HG02763 (cell line): ENCODE data around the gene CMBL.

ENCODE experiments used
- ATAC-seq: cut with Tn5 transposase; IDR thresholded peaks from one replicate; pipeline ENCODE4 v1.9.1; 2021; ENCODE audit warnings: mild to moderate bottlenecking, moderate library complexity; ENCODE audit not compliant: unreplicated experiment

The CMBL gene

DNA sequence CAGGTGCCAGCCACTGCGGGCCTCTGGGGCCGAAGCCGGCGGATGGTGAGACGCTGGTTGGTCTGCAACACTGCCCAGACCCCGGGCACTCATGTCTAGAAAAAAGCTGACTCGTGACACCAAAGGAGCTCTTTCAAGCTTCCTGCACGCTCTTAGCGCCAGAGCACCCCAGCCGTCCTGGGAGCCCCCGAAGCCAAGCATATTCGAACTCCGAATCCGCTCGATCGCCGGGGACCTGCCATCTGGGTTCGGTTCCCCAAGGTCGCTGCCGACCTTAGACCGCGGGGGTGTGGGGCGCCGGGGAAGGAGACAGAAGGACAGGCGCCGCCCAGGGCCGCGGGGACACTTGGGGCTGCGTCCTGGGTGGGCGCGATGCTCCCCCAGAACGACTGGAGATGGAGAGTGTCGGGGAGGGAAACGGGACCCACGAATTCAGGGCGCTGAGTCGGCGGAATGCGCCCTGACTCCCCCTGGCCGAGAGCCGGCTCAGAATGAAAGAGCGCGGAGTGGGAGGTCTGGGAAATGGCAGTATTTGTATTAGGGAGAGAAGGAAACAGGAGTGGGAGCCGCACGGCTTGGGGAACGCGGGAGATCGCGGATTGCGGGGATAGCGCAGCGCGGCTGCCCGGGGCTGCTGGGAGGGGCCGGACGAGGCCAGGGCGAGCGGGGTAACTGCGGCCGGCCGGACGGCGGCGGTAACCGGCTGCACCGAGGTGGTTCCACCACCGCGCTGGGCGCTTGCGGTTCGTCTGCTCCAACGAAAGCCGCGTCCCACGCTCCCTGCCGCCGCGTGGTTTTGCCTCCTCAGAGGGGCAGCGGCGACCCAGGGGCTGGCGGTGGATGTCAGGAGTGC is 25.7 kb upstream of the CMBL start:
- no peak for ATAC-seq

DNA sequence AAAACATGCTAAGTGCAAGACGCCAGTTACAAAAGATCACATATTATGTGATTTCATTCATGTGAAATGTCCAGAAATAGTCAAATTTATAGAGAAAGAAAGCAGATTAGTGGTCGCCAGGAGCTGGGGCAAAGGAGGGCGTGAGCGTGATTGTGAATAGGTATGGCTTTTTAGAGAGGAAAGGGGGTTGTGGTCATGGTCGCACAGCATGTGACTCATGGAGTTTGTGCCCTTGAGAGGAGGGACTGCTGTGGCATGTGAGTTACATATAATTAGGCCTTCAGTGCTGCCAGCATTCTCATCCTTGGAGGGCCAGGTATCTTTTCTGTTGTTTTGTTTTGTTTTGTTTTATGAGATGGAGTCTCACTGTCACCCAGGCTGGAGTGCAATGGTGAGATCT is 24.6 kb upstream of the CMBL start:
- no peak for ATAC-seq

GRCh38 chr5:10331341-10331796 is 23.7 kb upstream of the CMBL start:
- no peak for ATAC-seq

DNA sequence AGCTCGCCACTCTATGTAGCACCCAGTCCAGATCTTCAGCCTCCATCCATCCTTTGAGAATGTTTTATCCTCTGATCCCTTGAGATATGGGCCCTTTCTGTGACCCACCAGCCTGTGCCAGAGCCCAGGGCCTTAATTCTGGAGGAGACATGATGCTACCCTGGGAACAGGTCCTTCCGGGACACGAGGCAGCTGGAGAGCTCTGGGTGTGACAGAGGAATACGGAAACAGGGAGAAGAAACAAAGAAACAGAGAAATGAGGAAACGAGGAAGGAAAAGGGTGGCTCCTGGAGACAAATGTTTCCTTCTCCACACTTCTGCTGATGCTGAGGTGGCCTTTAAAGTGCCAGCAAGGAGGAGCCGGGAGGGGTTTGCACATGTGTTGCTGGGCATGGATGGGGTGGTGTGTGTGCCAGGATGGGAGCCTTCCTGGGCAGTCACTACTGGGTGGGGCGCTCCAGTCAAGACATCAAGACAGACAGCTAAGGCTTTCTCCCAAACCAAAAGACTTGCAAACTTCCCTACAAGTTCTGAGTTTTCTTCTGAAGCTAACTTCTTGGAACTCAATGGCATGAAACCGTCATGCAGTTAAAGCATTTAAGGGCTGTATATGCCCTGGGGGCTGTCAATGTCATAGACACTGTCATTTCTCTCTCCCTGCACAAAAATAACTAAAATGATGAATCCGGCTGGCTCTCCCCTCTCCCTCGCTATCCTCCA is 23.0 kb upstream of the CMBL start:
- ATAC-seq, result no peak

DNA sequence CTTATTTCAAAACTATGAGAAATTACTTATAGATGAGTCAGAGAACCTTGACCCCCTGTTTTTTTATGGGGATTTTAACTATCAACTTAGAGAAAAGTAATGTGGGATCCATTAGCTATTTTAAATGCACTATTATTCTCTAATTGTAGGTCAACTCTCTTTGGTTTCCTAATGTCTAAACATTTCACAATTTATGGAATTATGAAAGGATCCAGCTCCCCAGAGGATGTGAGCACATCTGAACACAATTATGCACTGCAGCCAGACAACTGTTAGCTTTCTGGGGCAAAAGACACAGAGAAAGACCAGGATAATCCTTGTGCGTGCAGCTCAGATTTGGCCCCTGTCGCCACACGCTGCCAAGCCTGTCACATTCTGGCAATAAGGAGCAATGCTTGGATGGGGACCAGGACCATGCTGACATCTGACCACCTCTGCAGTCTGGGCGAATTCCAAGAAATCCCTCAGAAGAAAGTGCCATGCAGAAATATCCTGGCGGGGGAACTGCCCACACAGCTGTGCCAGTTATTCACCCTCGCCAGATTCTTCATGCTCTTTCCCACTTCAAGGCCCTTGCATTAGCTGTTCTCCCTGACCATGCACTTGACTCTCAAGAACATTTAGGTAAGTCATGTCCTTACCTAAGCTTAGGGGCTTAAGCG is 22.2 kb upstream of the CMBL start:
- no peak for ATAC-seq

- ATAC-seq, result no peak
Observed at GRCh38 chr5:10329446-10329819, 21.7 kb upstream of the CMBL start.

GRCh38 chr5:10328323-10328722 is 20.6 kb upstream of the CMBL start:
- ATAC-seq, result no peak

GRCh38 chr5:10324518-10325370 is 17.0 kb upstream of the CMBL start:
- no peak for ATAC-seq

GRCh38 chr5:10323588-10324488 is 16.1 kb upstream of the CMBL start:
- no peak for ATAC-seq

DNA sequence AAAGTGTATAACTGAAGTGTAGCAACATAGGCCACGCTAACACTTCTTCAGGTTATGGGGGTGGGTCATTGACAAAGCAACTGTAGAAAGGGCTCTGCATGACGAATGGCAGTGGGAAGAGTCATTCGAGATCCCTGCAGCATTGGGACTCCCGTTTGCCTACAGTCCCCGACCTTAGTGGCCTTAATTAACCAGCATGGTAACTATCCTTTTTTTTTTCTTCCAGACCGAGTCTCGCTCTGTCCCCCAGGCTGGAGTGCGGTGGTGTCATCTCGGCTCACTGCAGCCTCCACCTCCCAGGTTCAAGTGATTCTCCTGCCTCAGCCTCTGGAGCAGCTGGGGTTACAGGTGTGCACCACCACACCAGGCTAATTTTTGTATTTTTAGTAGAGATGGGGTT is 14.2 kb upstream of the CMBL start:
- no peak for ATAC-seq

DNA sequence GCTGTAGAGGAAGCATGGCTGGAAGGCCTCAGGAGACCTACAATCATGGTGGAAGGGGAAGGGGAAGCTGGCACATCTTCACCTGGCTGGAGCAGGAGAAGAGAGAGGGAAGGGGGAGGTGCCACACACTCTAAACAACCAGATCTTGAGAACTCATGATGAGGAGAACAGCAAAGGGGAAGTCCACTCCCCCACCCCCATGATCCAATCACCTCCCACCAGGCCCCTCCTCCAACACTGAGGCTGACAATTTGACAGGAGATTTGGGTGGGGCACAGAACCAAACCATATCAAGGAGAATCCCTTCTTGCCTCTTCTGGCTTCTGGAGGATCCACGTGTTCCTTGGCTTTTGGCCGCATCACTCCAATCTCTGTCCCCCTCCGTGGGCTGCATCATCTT is 13.1 kb upstream of the CMBL start:
- ATAC-seq, result no peak

- ATAC-seq, result no peak
Observed at GRCh38 chr5:10319202-10319851, 11.6 kb upstream of the CMBL start.

DNA sequence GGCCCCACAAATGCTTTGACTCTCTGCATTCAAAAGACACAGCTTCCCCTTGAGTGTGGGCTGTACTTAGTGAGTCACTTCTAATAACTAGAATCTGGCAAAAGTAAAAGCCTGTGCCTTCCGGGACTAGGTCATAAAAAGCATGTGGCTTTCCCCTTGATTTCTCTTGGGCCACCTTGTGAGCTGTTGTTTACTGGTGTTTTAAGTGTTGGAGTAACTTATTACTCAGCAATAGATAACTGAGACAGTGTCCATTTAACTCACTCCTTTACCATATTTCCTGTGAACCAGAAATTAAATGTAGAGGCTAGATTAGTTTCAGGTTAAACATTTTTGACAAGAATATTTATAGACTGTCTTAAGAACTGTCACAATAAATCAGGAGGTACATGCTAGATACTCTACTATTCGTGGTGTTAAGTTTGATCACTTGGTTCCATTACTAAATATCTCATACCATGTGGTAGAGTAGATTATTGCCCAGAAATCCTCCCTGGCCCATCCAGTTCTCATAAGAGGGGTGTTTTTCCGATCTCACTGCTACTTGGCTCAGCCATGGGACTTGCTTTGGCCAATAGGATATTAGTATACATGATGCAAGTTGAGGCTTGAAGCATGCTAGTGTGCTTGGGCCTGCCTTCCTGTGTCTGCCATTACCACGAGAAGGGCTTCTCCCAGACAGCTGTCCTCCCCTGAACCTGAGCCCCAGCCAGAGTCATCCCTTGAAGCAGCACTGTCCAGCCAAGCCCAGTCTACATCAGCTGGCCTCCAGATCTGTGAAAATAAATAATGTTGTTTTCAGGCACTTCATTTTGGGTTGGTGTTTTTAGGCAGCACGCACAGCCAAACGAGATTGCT is 10.4 kb upstream of the CMBL start:
- no peak for ATAC-seq

- ATAC-seq, result no peak
Observed at GRCh38 chr5:10315824-10316509, 8.3 kb upstream of the CMBL start.

DNA sequence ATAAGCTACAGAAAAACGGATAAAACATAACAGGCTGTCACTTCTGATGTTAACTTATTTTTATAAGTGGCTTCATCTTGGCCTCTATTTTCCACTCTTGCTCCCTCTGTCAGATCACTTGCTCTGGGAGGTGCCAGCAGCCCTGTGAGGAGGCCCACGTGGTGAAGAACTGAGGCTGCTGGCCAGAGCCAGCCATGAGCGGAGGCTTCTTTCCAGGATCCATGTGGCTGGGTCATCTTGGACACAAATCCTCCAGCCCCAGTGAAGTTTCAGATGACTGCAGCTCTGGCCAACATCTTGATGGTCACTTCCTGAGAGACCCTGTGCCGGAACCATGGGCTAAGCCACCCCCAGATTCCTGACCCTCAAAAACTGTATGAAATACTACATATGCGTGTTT is 7.5 kb upstream of the CMBL start:
- no peak for ATAC-seq

DNA sequence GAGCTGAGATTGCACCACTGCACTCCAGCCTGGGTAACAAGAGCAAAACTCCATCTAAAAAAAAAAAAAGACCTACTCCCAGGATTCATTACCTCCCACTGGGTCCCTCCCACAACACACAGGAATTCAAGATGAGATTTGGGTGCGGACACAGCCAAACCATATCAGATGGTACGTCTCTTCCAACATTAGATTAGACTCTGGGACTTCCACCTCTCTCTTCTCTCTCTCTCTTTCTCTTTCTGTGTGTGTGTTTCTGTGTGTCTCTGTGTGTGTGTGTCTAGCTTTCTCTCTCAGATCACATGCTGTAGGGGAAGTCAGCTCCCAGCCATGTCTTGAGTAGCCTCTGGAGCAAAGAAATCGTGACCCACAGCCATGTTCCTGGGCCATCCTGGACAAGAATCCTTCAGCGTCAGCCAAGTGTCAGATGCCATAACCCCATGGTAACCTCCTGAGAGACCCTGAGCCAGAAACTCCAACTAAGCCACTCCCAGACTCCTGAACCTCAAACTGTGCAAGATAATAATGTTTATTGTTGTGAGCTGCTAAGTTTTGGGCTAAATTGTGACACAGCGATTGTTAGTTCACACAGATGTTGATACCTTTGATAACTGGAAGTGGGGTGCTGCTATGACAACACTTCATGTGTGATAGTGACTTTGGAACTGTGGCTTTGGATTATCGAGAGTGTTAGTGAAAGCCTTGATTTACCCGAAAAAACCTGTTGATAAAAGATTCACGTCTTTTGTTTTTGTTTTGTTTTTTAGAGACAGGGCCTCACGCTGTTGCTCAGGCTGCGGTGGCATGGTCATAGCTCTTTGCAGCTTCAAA is 4.1 kb upstream of the CMBL start:
- ATAC-seq, result no peak
